ENCODE data around the gene HDAC4.

HDAC4 gene

DNA sequence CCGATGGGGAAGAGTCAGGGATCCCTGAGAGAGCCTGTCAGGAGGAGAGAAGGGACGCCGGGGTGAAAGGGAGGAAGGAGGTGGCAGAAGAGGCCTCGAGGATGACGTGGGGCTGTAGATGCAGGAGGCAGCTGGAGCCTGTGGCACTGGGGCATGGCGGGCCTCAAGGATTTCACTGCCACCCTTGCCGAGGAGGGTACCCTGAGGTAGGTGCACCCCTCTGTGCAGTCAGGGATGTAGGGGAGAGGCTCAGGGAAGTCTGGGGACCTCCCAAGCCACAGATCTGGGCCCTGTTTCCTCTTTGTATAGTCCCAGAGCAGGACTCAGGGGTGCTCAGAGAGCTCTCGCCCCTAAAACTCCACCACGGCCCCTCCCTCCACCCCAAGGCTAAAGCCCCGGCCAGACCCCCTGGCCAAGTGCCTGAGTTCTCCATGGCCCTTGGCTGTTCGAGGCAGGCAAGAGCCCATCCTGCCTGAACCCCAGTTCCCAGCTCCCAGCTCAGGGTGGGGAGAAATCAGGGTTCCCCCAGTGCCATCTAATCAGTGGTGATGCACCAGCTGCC lies 39.0 kb upstream of the HDAC4 start:
- no peak overlapping the region for H3K4me3 ChIP-seq (ENCODE audit: low read depth, low read length, poor library complexity, severe bottlenecking)
- no peak overlapping the region for H3K27ac ChIP-seq (ENCODE audit: low read depth, low read length, poor library complexity, severe bottlenecking)
- H4K20me1 ChIP-seq (ENCODE audit: insufficient read depth, low read length) = no peaks in the 10 kb centered on the region
- H2AFZ ChIP-seq (ENCODE audit: low read length) = no peak overlapping the region
- H3K36me3 ChIP-seq (ENCODE audit: insufficient read depth, low read length) = no peaks in the 10 kb centered on the region
- no peaks in the 10 kb centered on the region for H3F3A ChIP-seq (ENCODE audit: insufficient read depth, low read length)
- no peak for TF ChIP-seq EZH2 (IDR thresholded peaks at IDR 0.05; ENCODE audit: borderline replicate concordance, low read length)
- TF ChIP-seq, protein P1, sequence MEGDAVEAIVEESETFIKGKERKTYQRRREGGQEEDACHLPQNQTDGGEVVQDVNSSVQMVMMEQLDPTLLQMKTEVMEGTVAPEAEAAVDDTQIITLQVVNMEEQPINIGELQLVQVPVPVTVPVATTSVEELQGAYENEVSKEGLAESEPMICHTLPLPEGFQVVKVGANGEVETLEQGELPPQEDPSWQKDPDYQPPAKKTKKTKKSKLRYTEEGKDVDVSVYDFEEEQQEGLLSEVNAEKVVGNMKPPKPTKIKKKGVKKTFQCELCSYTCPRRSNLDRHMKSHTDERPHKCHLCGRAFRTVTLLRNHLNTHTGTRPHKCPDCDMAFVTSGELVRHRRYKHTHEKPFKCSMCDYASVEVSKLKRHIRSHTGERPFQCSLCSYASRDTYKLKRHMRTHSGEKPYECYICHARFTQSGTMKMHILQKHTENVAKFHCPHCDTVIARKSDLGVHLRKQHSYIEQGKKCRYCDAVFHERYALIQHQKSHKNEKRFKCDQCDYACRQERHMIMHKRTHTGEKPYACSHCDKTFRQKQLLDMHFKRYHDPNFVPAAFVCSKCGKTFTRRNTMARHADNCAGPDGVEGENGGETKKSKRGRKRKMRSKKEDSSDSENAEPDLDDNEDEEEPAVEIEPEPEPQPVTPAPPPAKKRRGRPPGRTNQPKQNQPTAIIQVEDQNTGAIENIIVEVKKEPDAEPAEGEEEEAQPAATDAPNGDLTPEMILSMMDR (IDR thresholded peaks at IDR 0.05; ENCODE audit: low read length) = no peak
- no peaks in the 10 kb centered on the region for H3K4me1 ChIP-seq (ENCODE audit: insufficient read depth, low read length, severe bottlenecking)
- no peak overlapping the region for H3K4me2 ChIP-seq (ENCODE audit: low read length)
- H3K9me3 ChIP-seq (ENCODE audit: low read length) = no peaks in the 10 kb centered on the region
- no peaks in the 10 kb centered on the region for H3K9me2 ChIP-seq (ENCODE audit: low read depth, low read length)
- H3K27me3 ChIP-seq (ENCODE audit: insufficient read depth, low read length) = peaks cover 4% of the 10 kb centered on the region; the same call in 1 of the 2 replicates
- H3K9ac ChIP-seq (ENCODE audit: low read length) = no peak overlapping the region
- H3K79me2 ChIP-seq (ENCODE audit: insufficient read depth, low read length) = no peaks in the 10 kb centered on the region

DNA sequence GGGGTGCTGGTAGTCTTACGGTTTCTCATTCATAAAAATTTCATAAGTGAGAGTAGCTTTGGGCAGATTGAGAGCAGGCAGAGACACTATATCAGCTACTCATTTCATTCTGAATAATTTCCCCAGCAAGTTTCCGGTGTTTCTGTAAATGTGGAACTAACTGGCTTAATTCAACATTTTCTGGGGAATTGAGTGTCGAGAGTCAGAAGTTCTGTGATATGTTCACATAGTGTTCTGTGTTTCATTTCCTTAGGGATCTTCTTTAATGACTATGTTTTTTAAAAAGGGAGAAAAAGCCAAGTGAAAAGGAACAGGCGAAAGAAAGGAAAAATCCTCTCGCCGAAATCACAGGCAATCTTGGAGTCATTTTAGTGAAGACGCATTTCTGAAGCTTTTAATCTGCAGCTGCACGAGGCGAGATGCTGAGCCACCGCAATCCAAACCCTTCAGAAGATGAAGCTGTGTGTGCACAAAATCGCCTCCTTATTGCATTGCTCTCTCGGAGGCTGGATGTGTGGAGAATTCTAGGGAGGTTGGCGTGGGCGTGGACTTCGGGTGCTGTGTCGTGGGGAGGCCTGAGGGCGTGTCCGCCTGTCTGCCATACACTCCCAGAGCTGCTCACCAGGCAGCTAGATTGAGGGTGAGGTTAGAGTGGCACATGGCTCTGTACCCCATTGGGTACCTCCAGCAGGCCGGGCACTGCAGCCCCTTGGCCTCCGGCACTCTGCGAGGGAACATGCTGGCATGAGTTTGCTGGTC lies 38.4 kb upstream of the HDAC4 start:
- H3K9me2 ChIP-seq (ENCODE audit: low read depth, low read length) = no peaks in the 10 kb centered on the region
- H2AFZ ChIP-seq (ENCODE audit: low read length) = no peak overlapping the region
- no peaks in the 10 kb centered on the region for H3K4me1 ChIP-seq (ENCODE audit: insufficient read depth, low read length, severe bottlenecking)
- no peaks in the 10 kb centered on the region for H4K20me1 ChIP-seq (ENCODE audit: insufficient read depth, low read length)
- no peaks in the 10 kb centered on the region for H3K79me2 ChIP-seq (ENCODE audit: insufficient read depth, low read length)
- H3K4me3 ChIP-seq (ENCODE audit: low read depth, low read length, poor library complexity, severe bottlenecking) = no peak overlapping the region
- no peak overlapping the region for H3K4me2 ChIP-seq (ENCODE audit: low read length)
- H3K9me3 ChIP-seq (ENCODE audit: low read length) = no peaks in the 10 kb centered on the region
- H3F3A ChIP-seq (ENCODE audit: insufficient read depth, low read length) = no peaks in the 10 kb centered on the region
- TF ChIP-seq EZH2 (IDR thresholded peaks at IDR 0.05; ENCODE audit: borderline replicate concordance, low read length) = no peak
- TF ChIP-seq, protein P1 (IDR thresholded peaks at IDR 0.05; ENCODE audit: low read length) = no peak
- no peak overlapping the region for H3K27ac ChIP-seq (ENCODE audit: low read depth, low read length, poor library complexity, severe bottlenecking)
- peaks cover 4% of the 10 kb centered on the region; the same call in 1 of the 2 replicates for H3K27me3 ChIP-seq (ENCODE audit: insufficient read depth, low read length)
- H3K36me3 ChIP-seq (ENCODE audit: insufficient read depth, low read length) = no peaks in the 10 kb centered on the region
- no peak overlapping the region for H3K9ac ChIP-seq (ENCODE audit: low read length)

DNA sequence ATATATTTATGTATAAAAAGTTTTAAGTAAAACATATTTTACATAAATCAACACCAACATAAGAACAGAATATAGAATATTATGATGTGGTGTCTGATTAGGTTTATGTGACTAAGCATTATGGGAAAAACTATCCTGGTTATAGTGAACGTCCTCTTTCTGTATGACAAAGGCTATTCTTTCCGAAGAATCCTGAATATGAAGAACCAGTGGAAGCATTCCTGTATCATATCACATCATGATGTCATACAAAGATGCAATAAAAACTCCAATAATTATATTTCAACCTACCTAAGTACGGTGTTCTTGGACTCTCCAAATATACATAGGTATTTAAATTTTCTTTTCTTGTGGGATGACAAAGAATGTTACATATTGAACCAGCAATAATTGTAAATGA lies 37.5 kb upstream of the HDAC4 start:
- no peak overlapping the region for H3K4me3 ChIP-seq (ENCODE audit: low read depth, low read length, poor library complexity, severe bottlenecking)
- H4K20me1 ChIP-seq (ENCODE audit: insufficient read depth, low read length) = no peaks in the 10 kb centered on the region
- no peak for TF ChIP-seq EZH2 (IDR thresholded peaks at IDR 0.05; ENCODE audit: borderline replicate concordance, low read length)
- TF ChIP-seq, protein P1 (IDR thresholded peaks at IDR 0.05; ENCODE audit: low read length) = no peak
- no peaks in the 10 kb centered on the region for H3K9me3 ChIP-seq (ENCODE audit: low read length)
- H3K4me2 ChIP-seq (ENCODE audit: low read length) = no peak overlapping the region
- H3K27me3 ChIP-seq (ENCODE audit: insufficient read depth, low read length) = peaks cover 4% of the 10 kb centered on the region; the same call in 1 of the 2 replicates
- no peak overlapping the region for H2AFZ ChIP-seq (ENCODE audit: low read length)
- no peak overlapping the region for H3K27ac ChIP-seq (ENCODE audit: low read depth, low read length, poor library complexity, severe bottlenecking)
- no peaks in the 10 kb centered on the region for H3K9me2 ChIP-seq (ENCODE audit: low read depth, low read length)
- H3K9ac ChIP-seq (ENCODE audit: low read length) = no peak overlapping the region
- no peaks in the 10 kb centered on the region for H3F3A ChIP-seq (ENCODE audit: insufficient read depth, low read length)
- H3K79me2 ChIP-seq (ENCODE audit: insufficient read depth, low read length) = no peaks in the 10 kb centered on the region
- no peaks in the 10 kb centered on the region for H3K4me1 ChIP-seq (ENCODE audit: insufficient read depth, low read length, severe bottlenecking)
- H3K36me3 ChIP-seq (ENCODE audit: insufficient read depth, low read length) = no peaks in the 10 kb centered on the region
